A549 (cell line): Measurements from ENCODE around the gene GPR150. TPM values are rescaled to one million over a fixed set of nuclear protein-coding genes. Genes with fewer than 3 reads are reported as not detected.

Experiments used
- ATAC-seq, 2 experiments: fragments of 200-7000 bp in 1 of 2; fragments of >200 bp in 1 of 2; cut with Nextera tagmentation in 1 of 2; cut with Tn5 transposase in 1 of 2; 3 replicates each; pipeline versions ENCODE4 v1.8.0 to v1.9.1; 2018 to 2020; ENCODE audit warnings: mild to moderate bottlenecking in 1 of 2, moderate library complexity in 1 of 2
- CTCF ChIA-PET: fragments of 300-600 bp; sonication (Branson Sonifier 250); formaldehyde crosslinking; extraction: SDS; loops from one replicate; lab custom pipeline; 2021; ENCODE audit warnings: antibody characterized with exemption, inconsistent platforms; lab: Yijun Ruan, JAX
- POLR2A ChIA-PET: fragments of 350-600 bp; formaldehyde crosslinking; extraction: SDS; loops from one replicate; lab custom pipeline; 2021; ENCODE audit warnings: antibody characterized with exemption, inconsistent platforms; lab: Yijun Ruan, JAX
- DNase-seq, 2 experiments: peaks; one replicate each; pipeline versions ENCODE4 v3.0.0 to v3.0.0-alpha.2; 2011 to 2016; ENCODE audit warnings: low read depth in 1 of 2, low spot score in 1 of 2
- FAIRE-seq: peaks from 2 replicates; lab custom pipeline; 2011; peaks lifted over from hg19 to GRCh38; lab: Jason Lieb, UNC
- H3K27ac ChIP-seq, 2 experiments: fragments of >200 bp; sonication (Bioruptor Twin); formaldehyde crosslinking; 3 replicates each; pipeline ENCODE4 v1.5.1; 2016 to 2017
- H3K4me1 ChIP-seq: fragments of >200 bp; sonication (Bioruptor Twin); formaldehyde crosslinking; 3 replicates; pipeline ENCODE4 v1.6.1; 2016
- H3K4me2 ChIP-seq: fragments of >200 bp; sonication (Bioruptor Twin); formaldehyde crosslinking; 3 replicates; pipeline ENCODE4 v1.6.1; 2016
- H3K4me3 ChIP-seq: fragments of >200 bp; sonication (Bioruptor Twin); formaldehyde crosslinking; 3 replicates; pipeline ENCODE4 v1.5.1; 2016
- H3K9me3 ChIP-seq: fragments of >200 bp; sonication (Bioruptor Twin); formaldehyde crosslinking; 3 replicates; pipeline ENCODE4 v1.6.1; 2016
- BCL3 ChIP-seq: fragments of >200 bp; sonication (Bioruptor Twin); formaldehyde crosslinking; IDR thresholded peaks from 3 replicates; pipeline ENCODE4 v1.6.1; 2016
- BHLHE40 ChIP-seq: IDR thresholded peaks from 2 replicates; pipeline ENCODE4 v1.6.1; 2012; ENCODE audit warnings: low read depth, low read length, inconsistent platforms
- CBX8 ChIP-seq: fragments of 200-600 bp; sonication (generic); IDR thresholded peaks from 2 replicates; pipeline ENCODE4 v1.6.1; 2016
- CHD4 ChIP-seq: fragments of 200-600 bp; sonication (generic); IDR thresholded peaks from 2 replicates; pipeline ENCODE4 v1.6.1; 2016; ENCODE audit warnings: antibody characterized with exemption, mild to moderate bottlenecking, borderline replicate concordance
- EHF ChIP-seq: fragments of 250-450 bp; sonication (Bioruptor Pico); IDR thresholded peaks from 2 replicates; pipeline ENCODE4 v1.5.0; 2020; ENCODE audit warnings: mild to moderate bottlenecking
- GATA3 ChIP-seq: IDR thresholded peaks from 2 replicates; pipeline ENCODE4 v1.6.1; 2012; ENCODE audit warnings: borderline replicate concordance
- HDAC2 ChIP-seq: fragments of 200-600 bp; sonication (generic); IDR thresholded peaks from 2 replicates; pipeline ENCODE4 v1.6.1; 2016
- HEYL ChIP-seq: fragments of 250-450 bp; sonication (Bioruptor Pico); IDR thresholded peaks from 2 replicates; pipeline ENCODE4 v1.8.0; 2021; ENCODE audit warnings: mild to moderate bottlenecking, moderate library complexity
- HOXB13 ChIP-seq: fragments of 250-450 bp; sonication (Bioruptor Pico); IDR thresholded peaks from 2 replicates; pipeline ENCODE4 v1.5.0; 2020; ENCODE audit warnings: low read depth, mild to moderate bottlenecking, moderate library complexity
- KDM1A ChIP-seq: fragments of 200-600 bp; sonication (generic); IDR thresholded peaks from 2 replicates; pipeline ENCODE4 v1.6.1; 2016; ENCODE audit warnings: low read depth, mild to moderate bottlenecking
- MAFK ChIP-seq: fragments of 450-650 bp; IDR thresholded peaks from 2 replicates; pipeline ENCODE4 v1.6.1; 2014; ENCODE audit not compliant: partially characterized antibody
- MYC ChIP-seq: IDR thresholded peaks from 2 replicates; pipeline ENCODE4 v1.6.1; 2012; ENCODE audit warnings: mild to moderate bottlenecking, inconsistent platforms, low read length, improper control_type of control experiment, borderline replicate concordance
- NFE2L2 ChIP-seq: fragments of 150-350 bp; conservative IDR thresholded peaks from 2 replicates; pipeline ENCODE4 v1.6.1; 2014; ENCODE audit warnings: low read length
- PHF8 ChIP-seq: fragments of 200-600 bp; sonication (generic); IDR thresholded peaks from 2 replicates; pipeline ENCODE4 v1.6.1; 2016; ENCODE audit warnings: low read depth, mild to moderate bottlenecking, antibody characterized with exemption, moderate library complexity, borderline replicate concordance
- POLR2AphosphoS2 ChIP-seq: conservative IDR thresholded peaks from 2 replicates; pipeline ENCODE4 v1.6.1; 2012; ENCODE audit warnings: low read length, improper control_type of control experiment, inconsistent platforms
- RARB ChIP-seq: fragments of 250-450 bp; sonication (Bioruptor Pico); IDR thresholded peaks from 2 replicates; pipeline ENCODE4 v1.8.0; 2021; ENCODE audit warnings: mild to moderate bottlenecking, moderate library complexity
- RFX5 ChIP-seq: fragments of 450-650 bp; IDR thresholded peaks from 2 replicates; pipeline ENCODE4 v1.7.1; 2014; ENCODE audit warnings: antibody characterized with exemption, mild to moderate bottlenecking, moderate library complexity
- SMC3 ChIP-seq: fragments of >200 bp; sonication (Bioruptor Twin); formaldehyde crosslinking; IDR thresholded peaks from 3 replicates; pipeline ENCODE4 v1.6.1; 2018; ENCODE audit warnings: inconsistent platforms
- SREBF2 ChIP-seq: fragments of 450-650 bp; IDR thresholded peaks from 2 replicates; pipeline ENCODE4 v1.6.1; 2014; ENCODE audit warnings: mild to moderate bottlenecking, moderate library complexity
- TFCP2L1 ChIP-seq: fragments of 250-450 bp; sonication (Bioruptor Pico); IDR thresholded peaks from 2 replicates; pipeline ENCODE4 v1.5.0; 2021; ENCODE audit warnings: mild to moderate bottlenecking
- ZC3H11A ChIP-seq: fragments of 450-650 bp; IDR thresholded peaks from 2 replicates; pipeline ENCODE4 v1.6.1; 2014; ENCODE audit warnings: antibody characterized with exemption, mild to moderate bottlenecking
- WGBS: methylation state at CpG from one replicate; pipeline ENCODE4 v1.1.6; 2017; ENCODE audit errors: missing lambda C conversion rate; 5-methylcytosine and 5-hydroxymethylcytosine counted together
- polyA plus RNA-seq, 4 experiments: library from polyadenylated mRNA; depleted of rRNA in 3 of 4; stranded (reverse); fragments of >200 nt; fragmentation: RNase III in 1 of 4; extraction: RNeasy Plus Mini Kit Qiagen cat#74134 plus additional on column Dnase treatment in 1 of 4; gene quantifications; 2 replicates in 3 of 4; 3 replicates in 1 of 4; pipeline ENCODE4 v1.2.3, GENCODE V29; 2011 to 2017
- TF ChIP-seq, protein P1 (sequence below): fragments of >200 bp; sonication (Bioruptor Twin); formaldehyde crosslinking; IDR thresholded peaks from 2 replicates; pipeline ENCODE4 v1.6.1; 2016

Gene GPR150
- polyA plus RNA-seq, 2 of the 4 experiments (the other 2 are of a cell fraction): 0.13 TPM; not detected in 1

GRCh38 chr5:95627971-95628810 lies 8.3 kb downstream of the GPR150 start (continued):
- TF ChIP-seq MAFK (no peak), PHF8 (no peak), NFE2L2 (no peak), CHD4 (no peak), RARB (CRISPR knock-in tag) (no peak)

GRCh38 chr5:95628933-95629332 lies 9.0 kb downstream of the GPR150 start:
- ChIA-PET CTCF (interaction anchor here (0.7 kb wide), 1 partner anchor 35 kb away, joined by 3 read pairs; no protein-coding TSS in a partner anchor), POLR2A (no interaction called here)
- WGBS: 59% methylated on average over 1 of the region's 1 CpG
- H3K4me3 ChIP-seq: no peak overlapping the region
- ATAC-seq (no peak), FAIRE-seq (no peak), DNase-seq (no peak)
- peaks cover 14% of the 10 kb centered on the region; the same call in 2 of the 3 replicates for H3K4me1 ChIP-seq
- no peak overlapping the region for H3K4me2 ChIP-seq
- no peak overlapping the region for H3K27ac ChIP-seq
- TF ChIP-seq BHLHE40 (no peak), SMC3 (no peak), RARB (CRISPR knock-in tag) (no peak), POLR2AphosphoS2 (no peak), HOXB13 (no peak), GATA3 (no peak), MYC (no peak)
- H3K9me3 ChIP-seq: no peaks in the 10 kb centered on the region

GRCh38 chr5:95630394-95630917 lies 10.6 kb downstream of the GPR150 start:
- Histone ChIP-seq H3K4me3 (no peak overlapping the region), H3K4me2 (no peak overlapping the region), H3K27ac (no peak overlapping the region), H3K9me3 (no peaks in the 10 kb centered on the region), H3K4me1 (peaks cover 14% of the 10 kb centered on the region; the same call in 2 of the 3 replicates)
- no peak for DNase-seq
- ChIA-PET CTCF (interaction anchor here (0.8 to 1.5 kb wide), 3 partner anchors 12 to 972 kb away, joined by 3 to 6 read pairs (median 3); no protein-coding TSS in a partner anchor), POLR2A (interaction anchor here (0.8 kb wide), 1 partner anchor 16 kb away, joined by 7 read pairs; the partner anchor contains the start of gene RFESD)
- FAIRE-seq: no peak
- ATAC-seq: no peak
- 89% methylated on average over 5 of the region's 5 CpGs for WGBS
- TF ChIP-seq KDM1A: no peak
- no peak for TF ChIP-seq RFX5
- TF ChIP-seq BCL3: no peak
- no peak for TF ChIP-seq CHD4
- TF ChIP-seq CBX8: no peak
- no peak for TF ChIP-seq ZC3H11A
- no peak for TF ChIP-seq MAFK
- no peak for TF ChIP-seq BHLHE40
- TF ChIP-seq, protein P1, sequence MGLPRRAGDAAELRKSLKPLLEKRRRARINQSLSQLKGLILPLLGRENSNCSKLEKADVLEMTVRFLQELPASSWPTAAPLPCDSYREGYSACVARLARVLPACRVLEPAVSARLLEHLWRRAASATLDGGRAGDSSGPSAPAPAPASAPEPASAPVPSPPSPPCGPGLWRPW: no peak
- TF ChIP-seq HDAC2: no peak
- TF ChIP-seq HEYL: no peak
- no peak for TF ChIP-seq EHF (CRISPR knock-in tag)
- no peak for TF ChIP-seq TFCP2L1 (CRISPR knock-in tag)
- no peak for TF ChIP-seq SREBF2
- no peak for TF ChIP-seq POLR2AphosphoS2
- TF ChIP-seq, all 56 proteins: peak for 0
